GM21367 (cell line): ENCODE results near the gene UNC50.
"Not testable (repeated sequence)": the region's sequence is repeated elsewhere in the genome, so short reads cannot be mapped to it uniquely, and the experiment has no call there.

ENCODE experiments used
- ATAC-seq: cut with Tn5 transposase; IDR thresholded peaks from one replicate; pipeline ENCODE4 v1.9.1; 2021; ENCODE audit not compliant: unreplicated experiment

UNC50 gene

DNA sequence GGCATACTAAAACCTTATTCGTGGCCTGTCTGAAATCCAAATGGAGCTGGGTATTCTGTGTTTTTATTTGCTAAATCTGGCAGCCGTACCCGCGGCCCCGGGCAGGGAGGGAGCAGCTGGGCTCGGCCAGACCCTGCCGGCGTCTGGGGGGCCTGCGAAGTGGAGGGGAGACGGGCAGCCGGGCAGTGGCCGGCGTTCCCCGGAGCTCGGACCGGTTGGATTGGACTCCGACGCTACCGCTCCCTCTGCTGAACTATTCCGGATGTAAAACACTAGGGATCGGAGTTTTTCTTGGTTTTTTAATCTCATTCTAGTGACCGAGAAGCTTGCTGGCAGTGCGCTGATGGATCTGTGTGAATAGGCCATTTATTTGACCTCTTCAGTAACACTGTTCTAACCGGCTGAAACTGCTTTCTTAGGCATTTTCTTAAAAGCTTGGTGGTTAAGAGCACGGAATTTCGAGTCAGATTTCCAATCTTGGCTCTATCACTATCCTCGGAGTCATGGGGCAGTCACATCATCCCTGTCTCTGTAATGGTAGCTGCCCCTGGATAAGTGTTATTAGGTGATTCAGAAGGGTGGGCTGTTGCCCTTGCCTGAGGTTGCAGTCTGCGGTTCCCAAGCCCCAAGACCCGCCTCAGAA, 694 bp downstream of the UNC50 start:
- ATAC-seq: no peak

DNA sequence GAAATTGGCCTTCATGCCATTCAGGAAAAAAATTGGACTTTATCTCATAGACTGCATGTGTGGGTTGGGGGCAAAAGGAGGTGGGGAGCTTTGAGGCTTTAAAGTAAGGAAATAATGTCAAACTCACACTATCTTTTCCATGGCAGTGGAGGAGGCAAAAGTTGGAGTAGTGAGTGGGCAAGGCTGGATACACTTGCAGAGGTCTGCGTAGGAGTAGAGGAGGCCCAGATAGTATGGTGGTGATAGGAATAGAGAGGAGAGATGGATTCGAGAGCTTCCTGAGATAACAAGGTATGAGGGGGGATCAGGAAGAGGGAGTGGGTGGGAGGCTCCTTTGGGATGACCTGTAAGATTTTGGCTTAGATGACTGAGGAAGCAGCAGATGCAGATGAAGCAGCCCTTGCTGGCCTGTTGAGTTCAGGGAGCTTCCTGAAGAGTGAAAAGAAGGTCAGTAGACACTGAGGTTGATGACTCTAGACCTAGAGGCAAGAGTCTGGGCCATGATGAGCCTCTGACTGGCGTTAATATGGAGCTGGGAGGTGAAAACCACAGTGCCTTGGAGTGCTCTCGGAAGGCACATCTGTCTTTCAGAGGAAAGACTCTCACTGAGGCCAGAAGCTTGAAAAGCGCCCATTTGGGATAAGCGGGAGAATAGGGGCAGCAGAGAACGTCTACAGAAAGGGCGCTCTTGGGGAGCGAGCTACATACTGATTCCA, 5.8 kb downstream of the UNC50 start:
- no peak for ATAC-seq

DNA sequence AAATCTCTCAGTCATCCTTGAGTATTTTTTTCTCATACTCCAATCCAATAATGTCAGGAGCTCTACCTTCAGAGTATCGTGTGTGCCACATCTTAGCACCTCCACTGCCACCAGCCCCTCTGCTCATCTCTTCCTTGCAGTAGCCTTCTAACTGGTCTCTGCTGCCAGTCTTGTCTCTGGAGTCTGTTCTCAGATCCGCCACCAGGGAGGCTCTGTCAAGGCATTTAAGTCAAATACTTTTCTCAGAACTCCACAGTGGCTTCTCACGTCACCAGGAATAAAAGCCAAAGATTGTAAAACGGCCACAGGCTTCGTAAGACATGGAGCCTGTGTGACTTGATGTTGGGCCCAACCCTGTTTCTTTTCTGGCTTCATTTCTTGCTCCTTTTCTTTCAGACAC, 7.1 kb downstream of the UNC50 start:
- no peak for ATAC-seq

DNA sequence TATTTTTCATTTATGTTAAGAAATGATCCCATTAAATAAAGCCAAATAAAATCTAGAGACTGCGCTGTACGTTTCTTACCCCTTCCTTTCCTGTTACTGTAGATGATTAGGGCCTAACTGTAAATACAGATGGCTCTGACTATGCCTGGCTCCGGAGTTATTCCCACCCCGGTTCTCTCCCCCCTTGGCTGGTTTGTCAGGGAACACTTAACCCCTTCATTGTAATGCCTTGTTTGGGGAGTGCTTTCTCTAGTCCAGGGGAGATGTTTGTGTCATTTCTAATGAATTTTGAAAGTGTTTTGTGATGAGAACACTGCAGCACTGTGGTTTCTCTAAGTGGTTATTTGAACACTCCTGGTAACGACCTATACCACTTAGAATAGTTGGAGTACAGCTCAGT, 8.8 kb downstream of the UNC50 start:
- no peak for ATAC-seq

DNA sequence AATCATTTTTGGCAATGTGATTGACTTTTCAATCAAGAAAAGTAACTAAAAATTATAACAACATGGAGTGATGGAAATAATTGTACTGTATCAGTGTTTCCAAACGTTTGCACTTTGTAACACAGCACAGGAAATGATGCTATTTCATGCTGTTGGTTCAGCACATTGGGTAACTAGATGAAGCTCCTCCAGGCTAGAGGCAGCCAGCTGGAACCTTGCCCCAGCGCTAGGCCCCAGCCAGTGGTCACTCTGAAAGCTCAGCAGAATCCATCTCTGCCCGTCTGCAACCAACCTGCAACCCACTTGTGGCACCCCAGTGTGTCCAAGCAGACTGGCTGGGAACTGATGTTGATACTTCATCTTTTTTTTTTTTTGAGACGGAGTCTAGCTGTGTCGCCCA, 15.3 kb downstream of the UNC50 start:
- no peak for ATAC-seq

DNA sequence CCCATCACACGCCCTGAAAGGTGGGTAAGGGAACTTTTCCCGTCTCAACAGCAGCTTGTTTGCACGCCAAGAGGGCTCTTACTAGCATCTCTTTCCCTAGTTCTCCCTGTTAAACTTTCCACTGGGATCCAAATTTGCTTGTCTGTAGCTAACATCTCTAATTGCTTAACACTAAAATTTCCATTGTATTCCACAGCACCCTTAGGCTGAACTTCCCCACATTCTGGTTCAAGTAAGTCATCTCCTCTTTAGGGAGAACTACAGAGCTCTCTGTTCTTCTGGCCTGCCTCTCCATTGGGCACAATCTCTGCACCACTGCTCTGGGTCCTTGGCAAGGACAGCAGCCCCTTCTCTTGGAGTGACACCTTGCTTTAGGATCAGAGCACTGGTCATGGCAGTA, 24.0 kb downstream of the UNC50 start:
- ATAC-seq: no peak

DNA sequence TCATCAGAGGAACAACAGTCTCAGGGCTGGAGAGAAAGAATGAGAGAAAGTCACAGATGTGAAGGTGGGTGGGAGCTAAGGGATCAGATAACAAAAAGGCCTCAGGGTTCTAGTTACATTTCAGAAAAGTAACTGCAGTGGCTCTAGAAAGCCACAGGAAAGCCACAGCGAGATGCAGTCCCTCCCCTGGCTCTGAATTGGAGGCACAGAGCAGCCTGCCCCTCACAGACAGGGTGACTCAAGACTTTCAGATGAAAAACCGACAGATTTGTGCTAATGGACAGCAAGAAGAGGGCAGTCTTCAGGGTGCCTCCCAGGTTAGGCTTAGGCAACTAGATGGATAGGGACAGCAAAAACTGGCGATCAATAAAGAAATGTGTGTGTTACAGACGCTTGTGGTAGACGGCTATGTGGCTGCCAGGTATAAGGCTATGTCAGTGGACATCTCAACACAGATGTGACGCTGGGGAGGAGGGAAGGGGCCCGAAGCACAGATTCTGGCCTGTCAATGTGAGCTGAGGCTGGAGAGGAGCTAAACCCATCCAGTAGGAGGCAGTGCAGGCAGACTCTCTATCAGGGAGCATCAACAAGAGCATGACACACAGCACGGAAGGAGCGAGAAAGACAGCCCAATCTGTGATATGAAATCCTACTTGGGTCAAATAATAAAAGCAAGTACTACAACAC, 26.2 kb downstream of the UNC50 start:
- no peak for ATAC-seq

DNA sequence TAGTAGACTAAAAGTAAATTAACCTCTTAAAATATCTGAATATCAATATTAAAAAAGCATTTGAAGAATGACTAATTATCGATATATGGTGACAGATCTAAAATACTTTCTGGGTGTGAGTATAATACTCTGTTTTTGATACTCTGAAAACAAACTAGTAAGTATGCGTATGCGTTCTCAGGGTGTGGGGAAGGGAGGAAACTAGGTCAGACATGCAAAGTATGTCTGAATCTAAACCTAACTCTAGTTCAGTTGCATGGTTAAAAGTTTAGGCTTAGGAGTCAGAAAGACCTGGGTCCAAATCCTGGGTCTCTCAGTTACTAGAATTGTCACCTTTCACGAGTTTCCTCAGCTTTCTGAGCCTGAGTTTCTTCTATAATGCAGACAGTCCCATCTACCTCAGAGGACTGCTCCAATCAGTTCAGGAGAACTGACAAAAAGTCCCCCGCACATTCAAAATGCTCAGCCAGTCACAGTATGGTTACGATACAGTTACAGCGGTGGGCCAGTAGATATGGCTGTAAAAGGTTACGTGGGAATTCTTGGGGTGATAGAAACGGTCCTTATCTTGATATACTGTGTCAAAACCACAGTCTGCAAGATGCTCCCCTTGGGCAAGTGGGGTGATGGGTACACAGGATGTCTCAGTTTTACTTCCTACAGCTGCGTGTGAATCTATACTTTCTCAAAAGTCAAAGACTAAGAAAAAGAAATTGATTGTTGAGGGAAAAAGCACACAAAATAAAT, 29.2 kb downstream of the UNC50 start:
- peak; percentile 64 for ATAC-seq

DNA sequence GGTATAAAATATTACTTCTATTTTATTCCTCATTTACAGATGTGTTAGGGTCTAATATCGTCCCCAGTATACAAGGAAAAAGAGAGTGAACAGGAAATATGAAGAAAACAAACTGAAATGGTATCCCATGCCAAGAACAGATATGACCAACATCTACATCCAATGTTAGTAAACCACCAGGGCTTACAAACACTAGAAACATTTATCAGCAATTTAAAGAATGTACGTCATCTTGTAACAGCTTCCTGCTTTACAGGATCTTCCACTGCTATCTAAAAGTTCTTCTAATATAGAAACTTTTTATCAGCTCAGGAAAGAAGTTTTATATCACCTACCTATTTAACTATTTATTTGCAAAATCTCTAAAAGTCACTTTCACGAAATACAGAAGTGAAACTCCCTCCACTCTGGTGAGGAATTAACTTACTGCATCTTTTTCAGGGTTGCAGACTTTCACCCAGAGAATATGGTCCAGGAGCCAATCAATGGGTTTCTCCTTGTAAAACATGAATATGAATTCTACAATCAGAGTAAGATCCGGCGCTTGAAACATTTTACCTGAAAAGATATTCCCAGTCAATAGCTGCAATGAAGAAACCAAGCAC, 35.2 kb downstream of the UNC50 start:
- ATAC-seq: no peak

DNA sequence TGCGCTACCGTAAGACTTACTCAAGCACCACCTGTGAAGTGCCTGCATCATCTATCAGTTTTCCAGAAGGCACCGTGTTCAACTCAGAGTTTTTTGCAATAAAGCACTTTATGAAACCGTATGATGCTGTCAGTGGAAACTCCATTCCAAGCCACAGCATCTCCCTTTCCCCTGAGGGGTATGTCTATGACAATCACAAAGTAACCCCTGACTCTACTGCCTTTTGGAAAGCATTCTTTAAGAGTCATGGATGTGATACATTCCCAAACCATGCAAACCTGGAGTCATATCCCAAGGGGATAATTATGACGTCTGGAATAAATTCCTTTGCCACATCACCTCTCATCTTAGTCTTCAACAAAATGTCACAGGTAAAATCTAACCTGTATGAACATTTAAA, 39.2 kb downstream of the UNC50 start:
- no peak for ATAC-seq

DNA sequence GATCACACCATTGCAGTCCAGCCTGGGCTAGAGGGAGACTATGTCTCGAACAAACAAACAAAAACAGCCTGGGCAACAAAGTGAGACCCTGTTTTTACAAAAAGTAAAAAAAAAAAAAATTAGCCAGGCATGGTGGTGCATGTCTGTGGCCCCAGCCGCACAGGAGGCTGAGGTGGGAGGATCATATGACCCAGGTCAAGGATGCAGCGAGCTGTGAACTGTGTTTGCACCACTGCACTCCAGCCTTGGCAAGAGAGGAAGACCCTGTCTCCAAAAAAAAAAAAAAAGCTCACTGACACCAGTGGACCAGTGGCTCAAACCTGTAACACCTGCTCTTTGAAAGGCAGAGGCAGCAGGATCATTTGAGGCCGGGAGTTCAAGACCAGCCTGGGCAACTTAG, 40.1 kb downstream of the UNC50 start:
- no peak for ATAC-seq

DNA sequence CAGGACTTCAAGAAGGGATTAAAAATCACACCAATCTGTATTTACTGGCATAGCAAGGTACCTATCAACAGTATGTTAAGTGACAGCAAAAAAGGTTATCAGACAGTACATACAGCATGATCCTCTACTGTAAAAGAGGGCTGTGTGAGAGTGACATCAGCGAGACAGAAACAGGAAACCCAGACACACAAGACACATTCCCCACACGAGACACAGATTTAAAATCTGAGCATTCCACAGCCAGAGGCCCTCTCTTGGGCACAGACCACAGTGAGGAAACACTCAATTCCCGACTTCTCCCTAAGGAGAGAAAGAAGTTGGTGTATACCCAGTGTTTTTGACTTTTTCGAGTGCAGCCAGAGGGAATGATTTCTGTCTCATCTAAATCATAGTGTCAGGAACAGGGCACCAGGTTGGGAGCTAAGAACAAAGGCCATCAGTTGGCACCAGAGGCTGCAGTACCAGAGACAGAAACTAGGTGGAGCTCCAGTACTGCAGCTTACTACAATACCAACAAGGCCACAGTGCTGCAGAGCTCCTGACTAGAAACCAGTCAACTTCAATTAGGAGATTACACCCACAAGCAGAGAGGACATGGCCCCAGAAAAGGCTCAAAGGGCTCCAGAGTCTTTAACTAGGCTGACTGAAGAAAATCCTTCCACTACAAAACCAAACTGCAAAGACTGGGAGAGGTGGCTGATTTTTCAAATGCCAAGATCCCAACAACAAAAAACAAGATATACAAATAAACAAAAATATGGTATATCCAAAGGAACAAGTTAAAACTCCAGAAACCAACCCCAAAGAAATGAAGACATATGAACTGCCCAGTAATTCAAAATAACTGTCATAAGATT, 41.0 kb downstream of the UNC50 start:
- ATAC-seq: peak; percentile 73

DNA sequence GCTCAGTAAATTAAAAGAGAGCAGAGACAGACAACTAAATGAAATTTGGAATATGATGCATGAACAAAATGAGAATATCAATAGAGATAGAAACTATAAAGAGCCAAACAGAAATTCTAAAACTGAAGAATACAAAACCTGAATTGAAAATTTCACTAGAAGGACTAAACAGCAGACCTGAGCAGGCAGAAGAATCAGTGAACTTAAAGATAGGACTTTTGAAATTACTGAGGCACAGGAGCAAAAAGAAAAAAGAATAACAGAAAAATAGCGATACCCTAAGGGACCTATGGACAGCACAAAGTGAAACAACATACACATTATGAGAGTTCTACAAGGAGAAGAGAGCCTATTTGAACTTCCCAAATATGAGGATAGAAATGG, 41.6 kb downstream of the UNC50 start:
- ATAC-seq: no peak

DNA sequence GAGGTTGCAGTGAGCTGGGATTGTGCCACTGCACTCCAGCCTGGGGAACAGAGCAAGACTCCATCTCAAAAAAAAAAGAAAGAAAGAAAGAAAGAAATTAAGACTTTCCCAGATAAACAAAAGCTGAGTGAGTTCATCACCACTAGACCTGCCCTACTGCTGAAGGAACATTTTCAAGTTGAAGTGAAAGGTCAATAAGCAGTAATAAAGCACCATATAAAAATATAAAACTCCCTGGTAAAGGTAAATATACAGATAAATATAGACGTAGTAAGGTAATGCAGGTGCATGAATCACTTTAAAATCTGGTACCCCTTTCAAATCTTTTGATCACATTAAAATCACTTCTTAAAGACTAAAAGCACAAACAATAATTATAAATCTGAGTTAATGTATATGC, 42.6 kb downstream of the UNC50 start:
- ATAC-seq: no peak

DNA sequence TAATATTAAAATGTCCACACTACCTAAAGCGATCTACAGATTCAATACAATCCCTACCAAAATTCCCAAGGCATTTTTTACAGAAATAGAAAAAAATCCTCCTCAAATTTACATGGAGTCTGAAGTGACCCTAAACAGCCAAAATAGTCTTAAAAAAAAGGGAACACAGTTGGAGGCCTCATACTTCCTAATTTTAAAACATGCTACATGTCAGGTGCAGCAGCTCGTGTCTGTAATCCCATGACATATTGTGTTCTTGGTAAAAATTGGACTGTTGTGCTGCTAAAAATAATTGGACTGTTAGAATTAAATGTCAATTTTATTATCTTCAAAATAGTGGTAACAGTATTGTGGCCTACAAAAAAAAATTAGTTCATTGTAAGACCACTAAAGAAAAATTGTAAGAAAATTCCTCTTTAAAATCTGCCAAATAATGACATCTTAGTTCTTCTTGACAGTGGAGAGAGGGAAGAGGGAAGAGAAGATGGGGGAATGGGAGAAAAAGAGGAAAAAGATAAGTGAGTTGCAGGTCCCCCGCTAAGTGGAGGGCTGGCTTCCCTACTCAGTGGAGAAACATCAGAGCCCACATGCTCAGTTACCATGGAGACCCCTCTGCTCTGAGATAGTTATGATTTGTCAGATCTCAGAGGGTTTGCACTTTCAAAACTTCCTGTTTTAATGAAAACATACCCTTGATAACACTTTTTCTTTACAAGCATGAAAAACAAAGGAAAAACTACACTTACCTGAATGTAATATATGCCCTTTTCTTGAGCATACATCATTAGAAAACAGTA, 46.5 kb downstream of the UNC50 start:
- ATAC-seq: no peak

DNA sequence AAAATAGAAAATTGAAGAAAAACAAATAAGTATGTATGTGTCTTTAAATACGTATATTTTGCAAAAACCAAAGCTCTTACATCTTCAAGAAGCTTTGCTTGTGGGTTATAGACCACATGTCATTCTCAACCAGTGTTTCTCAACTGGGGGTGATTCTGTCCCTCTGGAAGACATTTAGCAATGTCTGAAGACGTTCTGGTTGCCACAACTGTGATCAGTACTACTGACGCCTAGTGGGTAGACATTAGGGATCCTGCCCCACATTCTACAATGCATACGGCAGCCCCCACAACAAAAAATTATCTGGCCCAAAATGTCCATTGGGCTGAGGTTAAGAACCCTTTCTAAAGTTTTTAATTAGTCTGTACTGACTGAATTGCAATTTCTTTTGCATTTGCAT, 48.4 kb downstream of the UNC50 start:
- ATAC-seq: no peak

DNA sequence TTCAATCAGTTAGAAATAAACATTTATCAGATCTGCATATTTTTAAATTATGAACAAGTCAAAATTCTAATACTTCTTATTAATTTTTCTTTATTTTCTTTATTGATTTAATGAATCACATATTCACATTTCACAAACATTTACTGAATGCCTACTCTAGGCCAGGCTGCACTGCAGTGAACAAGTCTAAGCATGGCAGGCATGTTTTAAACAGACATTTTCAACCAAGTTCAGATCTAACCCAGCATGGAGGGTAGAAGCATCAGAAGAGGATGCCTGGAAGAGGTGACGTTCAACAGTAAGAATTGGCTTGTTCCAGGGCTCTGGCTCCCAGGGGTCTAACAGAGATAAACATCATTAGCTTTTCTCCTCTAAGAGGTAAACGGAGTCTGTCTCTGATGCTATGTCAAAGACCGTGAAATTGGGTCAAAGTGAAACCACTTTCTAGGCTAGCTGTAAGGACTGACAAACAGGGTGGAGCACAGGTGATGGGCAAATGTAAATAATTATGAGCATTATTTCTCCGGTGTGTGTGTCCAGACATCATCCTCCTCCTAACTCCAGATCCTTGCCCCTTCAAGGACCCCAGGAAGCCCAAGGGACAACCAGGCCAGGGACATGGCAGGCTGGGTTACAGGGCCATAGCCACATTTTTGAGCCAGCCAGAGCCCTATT, 50.6 kb downstream of the UNC50 start:
- no peak for ATAC-seq

DNA sequence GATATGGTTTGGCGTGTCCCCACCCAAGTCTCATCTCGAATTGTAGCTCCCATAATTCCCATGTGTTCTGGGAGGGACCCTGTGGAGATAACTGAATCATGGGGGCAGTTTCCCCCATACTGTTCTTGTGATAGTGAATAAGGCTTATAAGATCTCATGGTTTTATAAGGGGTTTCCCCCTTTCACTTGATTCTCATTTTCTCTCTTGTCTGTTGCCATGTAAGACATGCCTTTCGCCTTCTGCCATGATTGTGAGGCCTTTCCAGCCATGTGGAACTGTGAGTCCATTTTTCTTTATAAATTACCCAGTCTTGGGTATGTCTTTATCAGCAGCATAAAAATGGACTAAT, 51.1 kb downstream of the UNC50 start:
- not testable (repeated sequence) for ATAC-seq

DNA sequence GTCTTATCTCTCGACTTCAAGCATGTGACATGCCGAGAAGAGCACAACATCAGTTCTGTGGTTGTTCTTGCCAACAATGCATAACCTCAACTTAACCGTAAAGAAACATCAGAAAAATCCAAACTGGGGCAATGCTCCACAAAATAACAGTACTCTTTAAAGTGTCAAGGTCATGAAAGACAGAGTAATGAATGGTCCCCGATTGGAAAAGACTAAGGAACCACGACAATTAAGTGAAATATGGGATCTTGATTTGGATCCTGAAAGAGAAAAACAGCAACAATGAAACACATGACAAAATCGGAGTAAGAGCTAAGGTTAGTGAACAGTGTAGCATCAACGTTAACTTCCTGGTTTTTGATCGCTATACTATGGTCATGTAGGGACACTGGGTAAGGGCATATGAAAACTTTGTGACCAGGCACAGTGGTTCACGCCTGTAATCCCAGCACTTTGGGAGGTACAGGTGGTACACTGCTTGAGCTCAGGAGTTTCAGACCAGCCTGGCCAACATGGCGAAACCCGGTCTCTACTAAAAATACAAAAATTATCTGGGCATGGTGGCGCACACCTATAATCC, 55.2 kb downstream of the UNC50 start:
- no peak for ATAC-seq
